Thoracic aorta (tissue), 2 donors: Measurements from ENCODE around the gene FLCN. TPM values are rescaled to one million over a fixed set of nuclear protein-coding genes. Genes with fewer than 3 reads are reported as not detected.

Source experiments
- ATAC-seq: fragments of 150-250 bp; one replicate; pipeline ENCODE4 v1.8.0; 2017; ENCODE audit warnings: low read depth; ENCODE audit not compliant: insufficient number of reproducible peaks, low FRiP score
- DNase-seq: peaks from one replicate; pipeline ENCODE4 v3.0.0-alpha.2; 2020; ENCODE audit warnings: low spot score
- H3K27ac ChIP-seq, 2 donors: fragments of 200-600 bp; sonication (generic); 1 replicate in 1 of 2; 2 replicates in 1 of 2; pipeline ENCODE4 v1.5.1; 2016; ENCODE audit warnings: mild to moderate bottlenecking in 2 of 2, moderate library complexity in 2 of 2
- H3K27me3 ChIP-seq: fragments of 200-600 bp; sonication (generic); replicated peaks from 2 replicates; pipeline ENCODE4 v1.6.0; 2016; ENCODE audit warnings: mild to moderate bottlenecking; ENCODE audit not compliant: insufficient read depth
- H3K36me3 ChIP-seq: fragments of 200-600 bp; sonication (generic); one replicate; pipeline ENCODE4 v1.5.1; 2016
- H3K4me1 ChIP-seq, 2 donors: fragments of 200-600 bp; sonication (generic); 1 replicate in 1 of 2; 2 replicates in 1 of 2; pipeline versions ENCODE4 v1.5.1 to v1.6.0; 2016; ENCODE audit warnings: low read depth in 2 of 2, mild to moderate bottlenecking in 1 of 2; ENCODE audit not compliant: control insufficient read depth in 1 of 2
- H3K4me3 ChIP-seq: fragments of 200-600 bp; sonication (generic); 2 replicates; pipeline ENCODE4 v1.5.1; 2016; ENCODE audit warnings: mild to moderate bottlenecking
- H3K9me3 ChIP-seq: fragments of 200-600 bp; sonication (generic); 2 replicates; pipeline ENCODE4 v1.5.1; 2016
- CTCF ChIP-seq: fragments of 200-600 bp; sonication (generic); IDR thresholded peaks from one replicate; pipeline ENCODE4 v1.5.1; 2019; ENCODE audit warnings: antibody characterized with exemption
- total RNA-seq, 2 donors: library from RNA; depleted of rRNA; stranded (reverse); fragments of >200 nt; gene quantifications; one replicate each; pipeline versions ENCODE4 v1.1.0 to v1.2.3, GENCODE V29; 2016

FLCN gene
- total RNA-seq, 2 donors from 2014 or later: 64.3 to 123 TPM

DNA sequence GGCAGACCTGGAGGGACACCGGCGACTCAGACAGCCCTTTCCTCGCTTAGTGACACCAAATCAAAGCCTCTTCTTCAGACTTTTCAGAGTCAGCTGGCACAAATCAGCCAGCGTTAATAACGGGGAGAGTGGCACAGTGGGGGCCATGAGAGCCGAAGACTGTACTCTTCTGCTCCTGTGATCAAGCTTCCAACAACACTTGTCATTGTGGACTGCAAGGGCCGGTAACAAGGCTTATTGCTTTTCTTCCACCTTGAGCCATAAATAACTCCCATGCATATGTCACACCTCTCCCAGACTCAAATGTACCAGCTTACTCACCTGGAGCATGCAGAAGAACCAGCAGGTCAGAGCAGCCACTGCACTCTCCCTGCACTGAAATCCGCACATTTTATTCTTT is 12.8 kb downstream of the FLCN start:
- Histone ChIP-seq H3K4me3 (no peak overlapping the region), H3K4me1 (peaks cover 0 to 14% of the 10 kb centered on the region in 2 donors), H3K9me3 (no peaks in the 10 kb centered on the region), H3K36me3 (peaks cover 82% of the 10 kb centered on the region), H3K27me3 (no peaks in the 10 kb centered on the region), H3K27ac (no peak overlapping the region)
- no peak for ATAC-seq
- no peak for DNase-seq
- no peak for TF ChIP-seq CTCF

GRCh38 chr17:17223736-17224135 is 13.2 kb downstream of the FLCN start:
- Histone ChIP-seq H3K27ac (no peak overlapping the region), H3K9me3 (no peaks in the 10 kb centered on the region), H3K36me3 (peaks cover 81% of the 10 kb centered on the region), H3K4me1 (peaks cover 0 to 11% of the 10 kb centered on the region in 2 donors), H3K27me3 (no peaks in the 10 kb centered on the region), H3K4me3 (no peak overlapping the region)
- DNase-seq (no peak), ATAC-seq (no peak)
- no peak for TF ChIP-seq CTCF

- Histone ChIP-seq H3K36me3 (peaks cover 83% of the 10 kb centered on the region), H3K9me3 (no peaks in the 10 kb centered on the region), H3K27ac (no peak overlapping the region), H3K4me3 (no peak overlapping the region), H3K27me3 (no peaks in the 10 kb centered on the region), H3K4me1 (no peaks in the 10 kb centered on the region)
- ATAC-seq (no peak), DNase-seq (no peak)
- no peak for TF ChIP-seq CTCF
Measured at GRCh38 chr17:17221329-17221728, 15.6 kb downstream of the FLCN start.

DNA sequence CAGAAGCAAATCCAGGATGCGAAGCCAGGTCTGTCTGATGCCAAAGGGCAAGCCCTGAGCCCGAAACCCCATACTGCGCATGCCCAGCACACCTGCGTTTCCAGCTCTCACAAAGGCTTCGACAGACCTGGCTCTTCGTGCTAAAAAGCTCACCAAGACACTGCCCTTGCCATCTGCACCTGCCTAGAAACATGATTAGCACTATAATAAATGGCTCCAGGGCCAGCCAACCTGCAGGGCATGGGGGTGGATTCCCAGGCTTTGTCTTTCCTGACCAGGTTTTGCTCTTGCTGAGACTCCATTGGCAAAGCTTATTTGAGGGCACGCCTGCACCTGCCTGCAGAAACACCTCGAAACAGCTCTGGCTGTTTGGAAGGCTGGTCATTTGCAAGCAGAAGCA is 16.4 kb downstream of the FLCN start:
- no peak for DNase-seq
- peaks cover 83% of the 10 kb centered on the region for H3K36me3 ChIP-seq
- ATAC-seq: no peak

DNA sequence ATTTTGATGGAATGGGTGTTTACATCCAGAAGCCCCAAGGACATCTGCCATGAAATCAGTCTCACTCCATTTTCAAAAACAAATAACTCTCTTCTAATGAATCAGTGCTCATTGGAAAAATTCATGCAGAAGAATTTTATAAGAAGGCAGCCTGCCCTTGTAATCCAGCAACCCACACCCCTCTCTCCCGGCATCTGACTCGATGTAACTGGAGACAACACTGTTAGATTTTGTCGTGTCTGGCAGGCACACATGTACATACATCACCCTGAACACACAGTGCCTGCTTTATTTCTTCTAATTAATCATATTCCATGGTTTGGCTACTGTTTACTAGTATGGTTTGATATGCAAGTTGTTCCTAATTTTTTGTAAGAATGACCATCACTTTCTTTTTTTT is 19.0 kb downstream of the FLCN start:
- peaks cover 77% of the 10 kb centered on the region for H3K36me3 ChIP-seq

More for the DNA sequence above, 16.4 kb downstream of the FLCN start:
- no peak for TF ChIP-seq CTCF
- no peak overlapping the region for H3K27ac ChIP-seq
- H3K27me3 ChIP-seq: no peaks in the 10 kb centered on the region
- H3K4me1 ChIP-seq: no peaks in the 10 kb centered on the region
- no peaks in the 10 kb centered on the region for H3K9me3 ChIP-seq
- H3K4me3 ChIP-seq: no peak overlapping the region

More for the DNA sequence above, 19.0 kb downstream of the FLCN start:
- no peaks in the 10 kb centered on the region for H3K27me3 ChIP-seq
- ATAC-seq (no peak), DNase-seq (no peak)
- no peak for TF ChIP-seq CTCF
- H3K4me1 ChIP-seq: no peaks in the 10 kb centered on the region
- no peaks in the 10 kb centered on the region for H3K9me3 ChIP-seq
- H3K4me3 ChIP-seq: no peak overlapping the region
- no peak overlapping the region for H3K27ac ChIP-seq
